ENCODE measurements around the gene OTUD7B.

DNA sequence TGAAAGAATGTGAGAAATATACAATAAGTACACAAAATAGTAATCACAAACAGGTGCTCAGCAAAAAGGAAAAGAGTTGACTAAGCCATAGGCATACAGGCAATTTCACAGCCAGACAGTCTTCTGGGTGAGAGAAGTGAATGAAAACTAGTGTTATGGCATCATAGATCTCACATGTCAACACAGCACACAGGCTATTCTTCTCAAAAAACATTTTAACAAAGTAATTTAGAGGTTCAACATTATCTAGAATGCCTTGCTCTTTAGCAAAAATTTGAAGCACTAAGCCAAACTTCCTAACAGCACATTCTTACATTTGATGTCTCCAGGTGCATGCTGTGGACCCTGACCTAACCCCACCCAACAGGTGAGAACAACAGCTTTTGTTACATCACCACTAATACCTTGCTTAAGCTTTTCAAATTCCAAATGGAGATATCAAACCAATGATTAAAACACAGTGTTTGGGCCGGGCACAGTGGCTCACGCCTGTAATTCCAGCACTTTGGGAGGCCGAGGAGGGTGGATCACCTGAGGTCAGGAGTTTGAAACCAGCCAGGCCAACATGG is 30.5 kb downstream of the OTUD7B start:
- TF ChIP-seq, protein P1, sequence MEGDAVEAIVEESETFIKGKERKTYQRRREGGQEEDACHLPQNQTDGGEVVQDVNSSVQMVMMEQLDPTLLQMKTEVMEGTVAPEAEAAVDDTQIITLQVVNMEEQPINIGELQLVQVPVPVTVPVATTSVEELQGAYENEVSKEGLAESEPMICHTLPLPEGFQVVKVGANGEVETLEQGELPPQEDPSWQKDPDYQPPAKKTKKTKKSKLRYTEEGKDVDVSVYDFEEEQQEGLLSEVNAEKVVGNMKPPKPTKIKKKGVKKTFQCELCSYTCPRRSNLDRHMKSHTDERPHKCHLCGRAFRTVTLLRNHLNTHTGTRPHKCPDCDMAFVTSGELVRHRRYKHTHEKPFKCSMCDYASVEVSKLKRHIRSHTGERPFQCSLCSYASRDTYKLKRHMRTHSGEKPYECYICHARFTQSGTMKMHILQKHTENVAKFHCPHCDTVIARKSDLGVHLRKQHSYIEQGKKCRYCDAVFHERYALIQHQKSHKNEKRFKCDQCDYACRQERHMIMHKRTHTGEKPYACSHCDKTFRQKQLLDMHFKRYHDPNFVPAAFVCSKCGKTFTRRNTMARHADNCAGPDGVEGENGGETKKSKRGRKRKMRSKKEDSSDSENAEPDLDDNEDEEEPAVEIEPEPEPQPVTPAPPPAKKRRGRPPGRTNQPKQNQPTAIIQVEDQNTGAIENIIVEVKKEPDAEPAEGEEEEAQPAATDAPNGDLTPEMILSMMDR (IDR thresholded peaks at IDR 0.05): no peak
- TF ChIP-seq POLR2A (IDR thresholded peaks at IDR 0.05): no peak
